Glomerular endothelial cell (primary cell): Measurements from ENCODE around the gene HEATR9. TPM values are rescaled to one million over a fixed set of nuclear protein-coding genes. Genes with fewer than 3 reads are reported as not detected.

ENCODE experiments used
- DNase-seq: peaks from one replicate; pipeline ENCODE4 v3.0.0-alpha.2; 2011; ENCODE audit warnings: low read depth, low spot score; ENCODE audit errors: extremely low read depth
- total RNA-seq: library from RNA; depleted of rRNA; stranded (reverse); fragments of >200 nt; gene quantifications from 2 replicates; pipeline ENCODE4 v1.2.3, GENCODE V29; 2015

HEATR9 gene
- total RNA-seq, 1 donor from 2014 or later: not detected

GRCh38 chr17:35867574-35867973 lies 1.1 kb downstream of the HEATR9 start:
- no peak for DNase-seq

- DNase-seq: no peak
These were observed 2.2 kb downstream of the HEATR9 start for GRCh38 chr17:35866341-35866950.

GRCh38 chr17:35865412-35866340 lies 3.0 kb downstream of the HEATR9 start:
- no peak for DNase-seq

- DNase-seq: no peak
These were observed 3.8 kb downstream of the HEATR9 start for GRCh38 chr17:35864853-35865252.

- no peak for DNase-seq
These were observed 12.1 kb downstream of the HEATR9 start for GRCh38 chr17:35856603-35857002.

- no peak for DNase-seq
These were observed 12.7 kb downstream of the HEATR9 start for GRCh38 chr17:35855965-35856364.

- peak; percentile 60 for DNase-seq
These were observed 19.0 kb downstream of the HEATR9 start for GRCh38 chr17:35849469-35850348.

- DNase-seq: no peak
These were observed 20.9 kb downstream of the HEATR9 start for GRCh38 chr17:35847633-35848373.

GRCh38 chr17:35847006-35847405 lies 21.7 kb downstream of the HEATR9 start:
- no peak for DNase-seq

GRCh38 chr17:35846055-35846809 lies 22.5 kb downstream of the HEATR9 start:
- DNase-seq: no peak

- DNase-seq: no peak
These were observed 24.1 kb downstream of the HEATR9 start for GRCh38 chr17:35844547-35844946.

GRCh38 chr17:35843698-35844097 lies 25.0 kb downstream of the HEATR9 start:
- no peak for DNase-seq

GRCh38 chr17:35842239-35842638 lies 26.5 kb downstream of the HEATR9 start:
- DNase-seq: no peak

- DNase-seq: no peak
These were observed 27.2 kb downstream of the HEATR9 start for GRCh38 chr17:35841505-35841904.

GRCh38 chr17:35841101-35841500 lies 27.6 kb downstream of the HEATR9 start:
- DNase-seq: no peak

- DNase-seq: no peak
These were observed 43.5 kb downstream of the HEATR9 start for GRCh38 chr17:35825206-35825605.

GRCh38 chr17:35821308-35821707 lies 47.4 kb downstream of the HEATR9 start:
- DNase-seq: no peak

GRCh38 chr17:35819455-35819854 lies 49.2 kb downstream of the HEATR9 start:
- no peak for DNase-seq

- no peak for DNase-seq
These were observed 51.5 kb downstream of the HEATR9 start for GRCh38 chr17:35817196-35817595.

- DNase-seq: no peak
These were observed 52.0 kb downstream of the HEATR9 start for GRCh38 chr17:35816723-35817122.
